22Rv1 (cell line): ENCODE measurements around the gene SLIT1.

Experiments used
- ZFX ChIP-seq: fragments of 450-650 bp; IDR thresholded peaks from 2 replicates; pipeline ENCODE4 v1.6.1; 2017; ENCODE audit warnings: antibody characterized with exemption, borderline replicate concordance
- TF ChIP-seq, protein P1 (sequence below): fragments of 450-650 bp; IDR thresholded peaks from 2 replicates; pipeline ENCODE4 v1.5.1; 2017; ENCODE audit warnings: mild to moderate bottlenecking

DNA sequence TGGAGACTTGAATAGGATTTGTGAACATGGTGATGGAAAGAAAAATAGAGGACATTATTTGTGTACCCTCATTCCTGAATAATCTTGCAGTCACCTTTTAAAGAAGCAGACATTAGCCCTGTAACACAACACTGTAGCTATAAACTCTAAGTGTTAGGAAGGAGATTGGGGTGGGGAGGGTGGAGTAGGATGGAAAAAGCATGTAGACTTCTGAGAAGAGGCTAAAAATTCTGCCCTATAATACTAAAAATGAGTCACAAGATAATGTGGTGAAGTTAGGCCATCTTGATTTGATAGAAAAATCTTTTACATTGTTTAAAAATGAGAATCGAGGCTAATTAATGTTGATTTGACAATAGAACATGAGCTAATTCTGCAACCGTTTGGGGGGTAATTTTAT, 224.9 kb downstream of the SLIT1 start:
- TF ChIP-seq, protein P1, sequence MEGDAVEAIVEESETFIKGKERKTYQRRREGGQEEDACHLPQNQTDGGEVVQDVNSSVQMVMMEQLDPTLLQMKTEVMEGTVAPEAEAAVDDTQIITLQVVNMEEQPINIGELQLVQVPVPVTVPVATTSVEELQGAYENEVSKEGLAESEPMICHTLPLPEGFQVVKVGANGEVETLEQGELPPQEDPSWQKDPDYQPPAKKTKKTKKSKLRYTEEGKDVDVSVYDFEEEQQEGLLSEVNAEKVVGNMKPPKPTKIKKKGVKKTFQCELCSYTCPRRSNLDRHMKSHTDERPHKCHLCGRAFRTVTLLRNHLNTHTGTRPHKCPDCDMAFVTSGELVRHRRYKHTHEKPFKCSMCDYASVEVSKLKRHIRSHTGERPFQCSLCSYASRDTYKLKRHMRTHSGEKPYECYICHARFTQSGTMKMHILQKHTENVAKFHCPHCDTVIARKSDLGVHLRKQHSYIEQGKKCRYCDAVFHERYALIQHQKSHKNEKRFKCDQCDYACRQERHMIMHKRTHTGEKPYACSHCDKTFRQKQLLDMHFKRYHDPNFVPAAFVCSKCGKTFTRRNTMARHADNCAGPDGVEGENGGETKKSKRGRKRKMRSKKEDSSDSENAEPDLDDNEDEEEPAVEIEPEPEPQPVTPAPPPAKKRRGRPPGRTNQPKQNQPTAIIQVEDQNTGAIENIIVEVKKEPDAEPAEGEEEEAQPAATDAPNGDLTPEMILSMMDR: no peak
- no peak for TF ChIP-seq ZFX
